Measurements from ENCODE around the gene RAB37. TPM values are rescaled to one million over a fixed set of nuclear protein-coding genes. Genes with fewer than 3 reads are reported as not detected.
A peak's percentile ranks its signal among the peaks of the same experiment; 100 is the strongest.

RAB37 gene
- total and polyA plus RNA-seq, 2 of the 13 experiments (the other 11 are each of a cell fraction or from before 2014, with no cell fraction given): 0.91 to 3.7 TPM

DNA sequence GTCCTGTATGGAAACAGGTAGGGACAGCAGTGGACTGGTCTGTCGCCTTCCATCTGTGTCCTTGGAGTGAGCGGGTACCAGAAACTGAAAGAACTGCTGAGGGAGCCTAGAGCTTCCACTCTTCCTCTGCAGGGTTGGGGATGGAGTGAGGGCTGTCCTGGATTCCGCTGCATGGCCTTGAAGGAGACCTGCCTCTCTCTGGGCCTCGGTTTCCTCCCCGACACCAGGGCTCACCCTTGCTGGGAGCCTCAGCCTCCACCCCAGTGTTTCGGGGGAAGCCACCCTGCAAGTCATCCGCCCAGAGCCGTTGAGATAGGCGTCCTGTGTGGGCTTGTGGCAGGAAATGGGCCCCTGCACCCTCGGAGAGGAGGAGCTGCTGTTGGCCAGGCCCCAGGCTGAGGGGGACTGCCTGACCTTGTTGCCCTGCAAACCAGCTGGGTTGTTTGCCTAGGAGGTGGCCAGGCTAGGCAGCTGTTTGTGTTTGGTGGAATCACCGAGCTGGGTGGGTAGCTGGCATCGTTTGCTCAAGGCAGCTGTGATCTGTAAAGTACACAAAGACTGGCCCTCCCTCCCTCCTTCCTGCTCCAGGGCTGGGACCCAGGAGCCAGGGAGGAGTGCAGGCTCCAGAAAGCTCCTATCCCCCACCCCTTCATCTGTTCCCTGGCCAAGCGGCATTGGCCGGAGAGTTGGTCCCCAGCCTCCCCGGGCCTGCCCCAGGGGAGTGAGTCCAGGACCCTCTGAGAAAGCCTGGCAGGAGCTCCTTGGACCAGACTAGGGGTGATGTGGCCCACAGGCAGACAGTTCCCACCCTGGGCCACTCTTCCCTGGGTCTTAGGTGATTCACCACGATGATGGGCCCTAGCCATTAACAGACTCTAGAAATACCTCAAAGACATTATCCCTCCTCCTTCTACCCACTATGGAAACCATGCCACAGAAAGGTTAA is 1.3 kb downstream of the RAB37 start (continued):
- TF ChIP-seq, protein P1, sequence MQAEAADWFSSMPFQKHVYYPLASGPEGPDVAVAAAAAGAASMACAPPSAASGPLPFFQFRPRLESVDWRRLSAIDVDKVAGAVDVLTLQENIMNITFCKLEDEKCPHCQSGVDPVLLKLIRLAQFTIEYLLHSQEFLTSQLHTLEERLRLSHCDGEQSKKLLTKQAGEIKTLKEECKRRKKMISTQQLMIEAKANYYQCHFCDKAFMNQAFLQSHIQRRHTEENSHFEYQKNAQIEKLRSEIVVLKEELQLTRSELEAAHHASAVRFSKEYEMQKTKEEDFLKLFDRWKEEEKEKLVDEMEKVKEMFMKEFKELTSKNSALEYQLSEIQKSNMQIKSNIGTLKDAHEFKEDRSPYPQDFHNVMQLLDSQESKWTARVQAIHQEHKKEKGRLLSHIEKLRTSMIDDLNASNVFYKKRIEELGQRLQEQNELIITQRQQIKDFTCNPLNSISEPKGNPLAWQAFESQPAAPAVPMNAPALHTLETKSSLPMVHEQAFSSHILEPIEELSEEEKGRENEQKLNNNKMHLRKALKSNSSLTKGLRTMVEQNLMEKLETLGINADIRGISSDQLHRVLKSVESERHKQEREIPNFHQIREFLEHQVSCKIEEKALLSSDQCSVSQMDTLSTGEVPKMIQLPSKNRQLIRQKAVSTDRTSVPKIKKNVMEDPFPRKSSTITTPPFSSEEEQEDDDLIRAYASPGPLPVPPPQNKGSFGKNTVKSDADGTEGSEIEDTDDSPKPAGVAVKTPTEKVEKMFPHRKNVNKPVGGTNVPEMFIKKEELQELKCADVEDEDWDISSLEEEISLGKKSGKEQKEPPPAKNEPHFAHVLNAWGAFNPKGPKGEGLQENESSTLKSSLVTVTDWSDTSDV (CRISPR knock-in tag; IDR thresholded peaks at IDR 0.05): 0 out of 2 replicates have a peak, but pooled peaks have one; percentile 9
- peak; percentile 62; the same call in 1 of the 2 replicates for TF ChIP-seq ZBTB25 (CRISPR knock-in tag; IDR thresholded peaks at IDR 0.05)
- no peak for TF ChIP-seq ZNF639 (CRISPR knock-in tag; conservative IDR thresholded peaks at IDR 0.05)
- TF ChIP-seq, protein P2, sequence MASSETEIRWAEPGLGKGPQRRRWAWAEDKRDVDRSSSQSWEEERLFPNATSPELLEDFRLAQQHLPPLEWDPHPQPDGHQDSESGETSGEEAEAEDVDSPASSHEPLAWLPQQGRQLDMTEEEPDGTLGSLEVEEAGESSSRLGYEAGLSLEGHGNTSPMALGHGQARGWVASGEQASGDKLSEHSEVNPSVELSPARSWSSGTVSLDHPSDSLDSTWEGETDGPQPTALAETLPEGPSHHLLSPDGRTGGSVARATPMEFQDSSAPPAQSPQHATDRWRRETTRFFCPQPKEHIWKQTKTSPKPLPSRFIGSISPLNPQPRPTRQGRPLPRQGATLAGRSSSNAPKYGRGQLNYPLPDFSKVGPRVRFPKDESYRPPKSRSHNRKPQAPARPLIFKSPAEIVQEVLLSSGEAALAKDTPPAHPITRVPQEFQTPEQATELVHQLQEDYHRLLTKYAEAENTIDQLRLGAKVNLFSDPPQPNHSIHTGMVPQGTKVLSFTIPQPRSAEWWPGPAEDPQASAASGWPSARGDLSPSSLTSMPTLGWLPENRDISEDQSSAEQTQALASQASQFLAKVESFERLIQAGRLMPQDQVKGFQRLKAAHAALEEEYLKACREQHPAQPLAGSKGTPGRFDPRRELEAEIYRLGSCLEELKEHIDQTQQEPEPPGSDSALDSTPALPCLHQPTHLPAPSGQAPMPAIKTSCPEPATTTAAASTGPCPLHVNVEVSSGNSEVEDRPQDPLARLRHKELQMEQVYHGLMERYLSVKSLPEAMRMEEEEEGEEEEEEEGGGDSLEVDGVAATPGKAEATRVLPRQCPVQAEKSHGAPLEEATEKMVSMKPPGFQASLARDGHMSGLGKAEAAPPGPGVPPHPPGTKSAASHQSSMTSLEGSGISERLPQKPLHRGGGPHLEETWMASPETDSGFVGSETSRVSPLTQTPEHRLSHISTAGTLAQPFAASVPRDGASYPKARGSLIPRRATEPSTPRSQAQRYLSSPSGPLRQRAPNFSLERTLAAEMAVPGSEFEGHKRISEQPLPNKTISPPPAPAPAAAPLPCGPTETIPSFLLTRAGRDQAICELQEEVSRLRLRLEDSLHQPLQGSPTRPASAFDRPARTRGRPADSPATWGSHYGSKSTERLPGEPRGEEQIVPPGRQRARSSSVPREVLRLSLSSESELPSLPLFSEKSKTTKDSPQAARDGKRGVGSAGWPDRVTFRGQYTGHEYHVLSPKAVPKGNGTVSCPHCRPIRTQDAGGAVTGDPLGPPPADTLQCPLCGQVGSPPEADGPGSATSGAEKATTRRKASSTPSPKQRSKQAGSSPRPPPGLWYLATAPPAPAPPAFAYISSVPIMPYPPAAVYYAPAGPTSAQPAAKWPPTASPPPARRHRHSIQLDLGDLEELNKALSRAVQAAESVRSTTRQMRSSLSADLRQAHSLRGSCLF (CRISPR knock-in tag; IDR thresholded peaks at IDR 0.05; ENCODE audit: borderline replicate concordance): no peak
- no peak for TF ChIP-seq BCL3 (CRISPR knock-in tag; IDR thresholded peaks at IDR 0.05)
- TF ChIP-seq, protein P3, sequence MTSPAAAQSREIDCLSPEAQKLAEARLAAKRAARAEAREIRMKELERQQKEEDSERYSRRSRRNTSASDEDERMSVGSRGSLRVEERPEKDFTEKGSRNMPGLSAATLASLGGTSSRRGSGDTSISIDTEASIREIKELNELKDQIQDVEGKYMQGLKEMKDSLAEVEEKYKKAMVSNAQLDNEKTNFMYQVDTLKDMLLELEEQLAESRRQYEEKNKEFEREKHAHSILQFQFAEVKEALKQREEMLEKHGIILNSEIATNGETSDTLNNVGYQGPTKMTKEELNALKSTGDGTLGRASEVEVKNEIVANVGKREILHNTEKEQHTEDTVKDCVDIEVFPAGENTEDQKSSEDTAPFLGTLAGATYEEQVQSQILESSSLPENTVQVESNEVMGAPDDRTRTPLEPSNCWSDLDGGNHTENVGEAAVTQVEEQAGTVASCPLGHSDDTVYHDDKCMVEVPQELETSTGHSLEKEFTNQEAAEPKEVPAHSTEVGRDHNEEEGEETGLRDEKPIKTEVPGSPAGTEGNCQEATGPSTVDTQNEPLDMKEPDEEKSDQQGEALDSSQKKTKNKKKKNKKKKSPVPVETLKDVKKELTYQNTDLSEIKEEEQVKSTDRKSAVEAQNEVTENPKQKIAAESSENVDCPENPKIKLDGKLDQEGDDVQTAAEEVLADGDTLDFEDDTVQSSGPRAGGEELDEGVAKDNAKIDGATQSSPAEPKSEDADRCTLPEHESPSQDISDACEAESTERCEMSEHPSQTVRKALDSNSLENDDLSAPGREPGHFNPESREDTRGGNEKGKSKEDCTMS (CRISPR knock-in tag; conservative IDR thresholded peaks at IDR 0.05): no peak
- TF ChIP-seq NONO (IDR thresholded peaks at IDR 0.05): no peak
- TF ChIP-seq NONO (CRISPR knock-in tag; conservative IDR thresholded peaks at IDR 0.05): no peak; the same call in 1 of the 2 replicates
- no peak for TF ChIP-seq ARHGAP35 (CRISPR knock-in tag; IDR thresholded peaks at IDR 0.05; ENCODE audit: borderline replicate concordance)
- TF ChIP-seq NFIC (IDR thresholded peaks at IDR 0.05; ENCODE audit: low read length): no peak
- TF ChIP-seq JUND (CRISPR knock-in tag; IDR thresholded peaks at IDR 0.05): no peak
- TF ChIP-seq ZFX (CRISPR knock-in tag; IDR thresholded peaks at IDR 0.05; ENCODE audit: low read depth): peak; percentile 47; the same call in 1 of the 2 replicates
- peak; percentile 80 for TF ChIP-seq SALL1 (CRISPR knock-in tag; IDR thresholded peaks at IDR 0.05)

Measured in HepG2 (cell line).